ENCODE results near the gene TMEM186. TPM values are rescaled to one million over a fixed set of nuclear protein-coding genes. Genes with fewer than 3 reads are reported as not detected.
A peak's percentile ranks its signal among the peaks of the same experiment; 100 is the strongest.

The TMEM186 gene
- total and polyA plus RNA-seq, 2 of the 8 experiments (the other 6 are each of a cell fraction or from before 2014, with no cell fraction given): 13.1 TPM

DNA sequence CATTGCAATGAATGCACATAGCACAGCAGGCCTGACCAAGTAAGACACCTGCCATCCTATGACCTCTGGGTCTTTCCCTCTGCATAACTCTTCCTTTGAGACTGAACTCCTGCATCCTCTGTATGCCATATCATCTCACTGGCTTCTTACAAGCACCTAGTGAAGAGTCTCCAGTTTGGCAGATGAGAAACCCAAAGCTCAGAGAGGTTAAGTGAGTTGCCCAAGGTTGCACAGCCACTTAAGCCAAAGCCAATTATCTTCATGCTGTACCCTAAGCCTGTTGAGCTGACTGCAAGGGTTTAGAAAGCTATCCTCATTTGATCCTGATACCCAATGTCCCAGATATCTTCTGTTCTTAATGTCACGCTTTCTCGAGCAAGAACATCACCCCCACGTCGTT is 35.2 kb downstream of the TMEM186 start:
- no peaks in the 10 kb centered on the region for H3K36me3 ChIP-seq (ENCODE audit: control insufficient read depth in 2 of 4, insufficient read depth in 4 of 4, low read length in 3 of 4)
- no peak overlapping the region for H3K27ac ChIP-seq (ENCODE audit: low read depth, low read length)

More for the DNA sequence above, 35.2 kb downstream of the TMEM186 start:
- Histone ChIP-seq H2BK5ac (ENCODE audit: low read depth, low read length) (no peak overlapping the region), H4K5ac (ENCODE audit: insufficient read length, low read depth, low read length) (no peak overlapping the region), H3K79me1 (ENCODE audit: low read depth, low read length) (no peaks in the 10 kb centered on the region), H3K18ac (ENCODE audit: extremely low read depth, low read length) (no peak overlapping the region), H3K56ac (replicated peaks; ENCODE audit: insufficient read length, low read depth, low read length) (no peak overlapping the region), H3K4ac (replicated peaks; ENCODE audit: insufficient read length, low read depth, low read length) (no peak overlapping the region), H2AK5ac (ENCODE audit: low read depth, low read length) (no peak overlapping the region), H3K4me2 (ENCODE audit: insufficient read depth in 1 of 2, low read depth in 2 of 2, low read length in 2 of 2) (no peak overlapping the region), H2BK12ac (ENCODE audit: low read depth, low read length) (no peak overlapping the region), H4K20me1 (replicated peaks in 1 of 2; ENCODE audit: control insufficient read depth in 1 of 2, insufficient read depth in 2 of 2, low read length in 2 of 2) (no peaks in the 10 kb centered on the region), H2BK20ac (ENCODE audit: low read length) (no peak overlapping the region), H4K8ac (ENCODE audit: extremely low read depth, insufficient read depth, low read length) (no peak overlapping the region), H4K91ac (replicated peaks; ENCODE audit: insufficient read length, low read length) (no peak overlapping the region), H3K23ac (ENCODE audit: insufficient read length) (no peak overlapping the region), H3K4me1 (replicated peaks in 1 of 4; ENCODE audit: control insufficient read depth in 3 of 4, insufficient read depth in 4 of 4, low read length in 3 of 4) (peaks cover 0 to 11% (median 5%) of the 10 kb centered on the region in 4 experiments; a peak in 4 of 7 replicates), H3K14ac (ENCODE audit: insufficient read length) (no peak overlapping the region), H3K23me2 (ENCODE audit: low read depth, low read length) (no peaks in the 10 kb centered on the region), H2BK15ac (ENCODE audit: low read length) (no peak overlapping the region), H2BK120ac (replicated peaks; ENCODE audit: low read depth, low read length) (no peak overlapping the region), H3K4me3 (ENCODE audit: extremely low read depth in 1 of 4, insufficient read depth in 2 of 4, low read depth in 3 of 4, low read length in 4 of 4) (no peak overlapping the region), H3K79me2 (ENCODE audit: control insufficient read depth in 1 of 2, insufficient read depth in 2 of 2, low read length in 2 of 2) (no peaks in the 10 kb centered on the region), H3K9ac (replicated peaks in 1 of 4; ENCODE audit: extremely low read depth in 1 of 4, low read depth in 3 of 4, low read length in 3 of 4) (no peak overlapping the region), H3K27me3 (replicated peaks in 1 of 4; ENCODE audit: control insufficient read depth in 3 of 4, extremely low read depth in 1 of 4, insufficient read depth in 3 of 4, low read length in 3 of 4) (no peaks in the 10 kb centered on the region), H2AFZ (ENCODE audit: low read length) (no peak overlapping the region), H3K9me3 (ENCODE audit: insufficient read depth in 2 of 2, low read depth in 1 of 2, low read length in 1 of 2) (no peaks in the 10 kb centered on the region)
- DNase-seq (ENCODE audit: low read depth in 1 of 2, low spot score in 2 of 2): no peak
- TF ChIP-seq, protein P1, sequence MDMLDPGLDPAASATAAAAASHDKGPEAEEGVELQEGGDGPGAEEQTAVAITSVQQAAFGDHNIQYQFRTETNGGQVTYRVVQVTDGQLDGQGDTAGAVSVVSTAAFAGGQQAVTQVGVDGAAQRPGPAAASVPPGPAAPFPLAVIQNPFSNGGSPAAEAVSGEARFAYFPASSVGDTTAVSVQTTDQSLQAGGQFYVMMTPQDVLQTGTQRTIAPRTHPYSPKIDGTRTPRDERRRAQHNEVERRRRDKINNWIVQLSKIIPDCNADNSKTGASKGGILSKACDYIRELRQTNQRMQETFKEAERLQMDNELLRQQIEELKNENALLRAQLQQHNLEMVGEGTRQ (IDR thresholded peaks at IDR 0.05; ENCODE audit: low read length): no peak
- TF ChIP-seq RAD21 (IDR thresholded peaks at IDR 0.05 in 1 of 2, conservative IDR thresholded peaks at IDR 0.05 in 1 of 2; ENCODE audit: low read depth in 2 of 2, low read length in 2 of 2) (no peak), KDM1A (IDR thresholded peaks at IDR 0.05; ENCODE audit: borderline replicate concordance, low read length) (peak; percentile 62; the same call in 1 of the 2 replicates)
- FAIRE-seq: no peak
- 93% methylated on average over 4 of the region's 4 CpGs; no CpG with 5 or more reads in 1 of the 2 experiments for WGBS, 2 experiments (ENCODE audit: extremely low coverage in 1 of 2, insufficient coverage in 1 of 2, insufficient read length in 1 of 2, insufficient replicate concordance in 2 of 2, low coverage in 1 of 2, low lambda C conversion rate in 2 of 2, missing lambda C conversion rate in 1 of 2)
- ChIA-PET CTCF (ENCODE audit: partially characterized antibody) (interaction anchor here (0.6 to 0.9 kb wide), 2 partner anchors 18 to 112 kb away, joined by 3 read pairs; no protein-coding TSS in a partner anchor), POLR2A (ENCODE audit: partially characterized antibody) (interaction anchor here (0.6 to 0.7 kb wide), 2 partner anchors 209 to 274 kb away, joined by 3 to 4 read pairs; no protein-coding TSS in a partner anchor)

All from H1 (cell line).